Measurements from ENCODE around the gene RPS6KA2. TPM values are rescaled to one million over a fixed set of nuclear protein-coding genes. Genes with fewer than 3 reads are reported as not detected.

RPS6KA2 gene
- total RNA-seq, 3 donors from 2014 or later (not counting 1 experiment from before 2014, with no cell fraction given): 2.8 to 4.5 (median 2.9) TPM

DNA sequence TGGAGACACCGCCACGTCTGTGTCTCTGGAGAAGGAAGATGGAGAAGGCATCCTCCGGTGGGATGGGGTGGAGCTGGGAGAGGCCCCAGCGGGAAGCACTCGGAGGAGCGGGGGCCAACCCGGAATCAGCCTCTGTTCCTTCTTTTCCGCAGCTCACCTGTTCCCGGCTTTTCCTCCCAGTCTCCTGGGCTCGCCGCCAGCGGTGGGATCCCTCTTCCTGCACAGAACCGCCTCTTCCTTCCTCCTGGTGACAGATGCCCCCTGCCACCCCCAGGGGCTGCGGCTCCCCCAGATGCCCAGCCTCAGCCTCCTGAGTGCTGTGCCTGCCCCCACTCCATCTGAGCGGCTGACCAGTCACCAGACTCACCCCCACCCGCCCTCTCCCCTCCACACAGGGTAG, 63.9 kb downstream of the RPS6KA2 start:
- no peaks in the 10 kb centered on the region for H3K9me3 Mint-ChIP-seq

GRCh38 chr6:166562726-166563125, 64.3 kb downstream of the RPS6KA2 start:
- no peak overlapping the region for H3K27ac Mint-ChIP-seq
- H3K4me1 Mint-ChIP-seq: no peaks in the 10 kb centered on the region
- H3K4me3 ChIP-seq (ENCODE audit: low read length): no peak overlapping the region
- H3K27me3 Mint-ChIP-seq (ENCODE audit: low read depth in 2 of 2): peaks cover 11 to 17% of the 10 kb centered on the region in 2 donors
- H3K36me3 Mint-ChIP-seq: peaks cover 6% of the 10 kb centered on the region
- no peak for TF ChIP-seq CTCF (IDR thresholded peaks at IDR 0.05)
- H3K36me3 ChIP-seq (ENCODE audit: control insufficient read depth, insufficient read depth, low read length): no peaks in the 10 kb centered on the region
- H3K4me3 Mint-ChIP-seq: no peak overlapping the region
- WGBS (ENCODE audit: insufficient coverage): 93% methylated on average over 9 of the region's 9 CpGs
- no peak for ATAC-seq
- intact Hi-C loops (cut with micrococcal nuclease): no loop called here
- H3K9me3 Mint-ChIP-seq: no peaks in the 10 kb centered on the region
- no peaks in the 10 kb centered on the region for H3K4me1 ChIP-seq (ENCODE audit: control insufficient read depth, insufficient read depth, low read length)
- no peak for DNase-seq
- H3K9me3 ChIP-seq (ENCODE audit: control insufficient read depth, insufficient read depth, low read length): no peaks in the 10 kb centered on the region
- no peaks in the 10 kb centered on the region for H3K27me3 ChIP-seq (ENCODE audit: control insufficient read depth, insufficient read depth, low read length)
- H3K27ac ChIP-seq (ENCODE audit: low read length): no peak overlapping the region

More for the DNA sequence above, 63.9 kb downstream of the RPS6KA2 start:
- peaks cover 11 to 17% of the 10 kb centered on the region in 2 donors for H3K27me3 Mint-ChIP-seq (ENCODE audit: low read depth in 2 of 2)
- no peaks in the 10 kb centered on the region for H3K27me3 ChIP-seq (ENCODE audit: control insufficient read depth, insufficient read depth, low read length)
- H3K4me1 ChIP-seq (ENCODE audit: control insufficient read depth, insufficient read depth, low read length): no peaks in the 10 kb centered on the region
- no peak overlapping the region for H3K4me3 ChIP-seq (ENCODE audit: low read length)
- no peaks in the 10 kb centered on the region for H3K4me1 Mint-ChIP-seq
- no peaks in the 10 kb centered on the region for H3K9me3 ChIP-seq (ENCODE audit: control insufficient read depth, insufficient read depth, low read length)
- ATAC-seq (no peak), DNase-seq (no peak)
- H3K36me3 ChIP-seq (ENCODE audit: control insufficient read depth, insufficient read depth, low read length): no peaks in the 10 kb centered on the region
- no peak overlapping the region for H3K27ac ChIP-seq (ENCODE audit: low read length)
- peaks cover 6% of the 10 kb centered on the region for H3K36me3 Mint-ChIP-seq
- H3K4me3 Mint-ChIP-seq: no peak overlapping the region
- intact Hi-C loops (cut with micrococcal nuclease): no loop called here
- 50% methylated on average over 15 of the region's 16 CpGs for WGBS (ENCODE audit: insufficient coverage)
- no peak overlapping the region for H3K27ac Mint-ChIP-seq
- TF ChIP-seq CTCF (IDR thresholded peaks at IDR 0.05): no peak

GRCh38 chr6:166561771-166562359, 65.2 kb downstream of the RPS6KA2 start:
- DNase-seq (no peak), ATAC-seq (no peak)
- H3K36me3 ChIP-seq (ENCODE audit: control insufficient read depth, insufficient read depth, low read length): no peaks in the 10 kb centered on the region
- H3K27me3 ChIP-seq (ENCODE audit: control insufficient read depth, insufficient read depth, low read length): no peaks in the 10 kb centered on the region
- intact Hi-C loops (cut with micrococcal nuclease): no loop called here
- no peak overlapping the region for H3K27ac Mint-ChIP-seq
- H3K4me1 ChIP-seq (ENCODE audit: control insufficient read depth, insufficient read depth, low read length): peaks cover 2% of the 10 kb centered on the region
- no peak overlapping the region for H3K4me3 Mint-ChIP-seq
- peaks cover 16 to 24% of the 10 kb centered on the region in 2 donors for H3K27me3 Mint-ChIP-seq (ENCODE audit: low read depth in 2 of 2)
- H3K4me1 Mint-ChIP-seq: peaks cover 4% of the 10 kb centered on the region in 2 donors
- WGBS (ENCODE audit: insufficient coverage): 97% methylated on average over 8 of the region's 10 CpGs
- H3K36me3 Mint-ChIP-seq: peaks cover 6% of the 10 kb centered on the region
- no peak overlapping the region for H3K27ac ChIP-seq (ENCODE audit: low read length)
- no peak for TF ChIP-seq CTCF (IDR thresholded peaks at IDR 0.05)
- no peaks in the 10 kb centered on the region for H3K9me3 ChIP-seq (ENCODE audit: control insufficient read depth, insufficient read depth, low read length)
- H3K4me3 ChIP-seq (ENCODE audit: low read length): no peak overlapping the region
- no peaks in the 10 kb centered on the region for H3K9me3 Mint-ChIP-seq

GRCh38 chr6:166560222-166560621, 66.8 kb downstream of the RPS6KA2 start:
- H3K4me3 ChIP-seq (ENCODE audit: low read length): no peak overlapping the region
- Mint-ChIP-seq H3K4me1 (peaks cover 10 to 11% of the 10 kb centered on the region in 2 donors), H3K4me3 (no peak overlapping the region), H3K9me3 (no peaks in the 10 kb centered on the region), H3K27ac (no peak overlapping the region), H3K36me3 (peaks cover 6% of the 10 kb centered on the region), H3K27me3 (ENCODE audit: low read depth in 2 of 2) (peaks cover 29 to 34% of the 10 kb centered on the region in 2 donors)
- no peak for ATAC-seq
- whole genome bisulfite sequencing (ENCODE audit: insufficient coverage): 96% methylated on average over 3 of the region's 3 CpGs
- H3K9me3 ChIP-seq (ENCODE audit: control insufficient read depth, insufficient read depth, low read length): no peaks in the 10 kb centered on the region
- no peak overlapping the region for H3K27ac ChIP-seq (ENCODE audit: low read length)
- H3K4me1 ChIP-seq (ENCODE audit: control insufficient read depth, insufficient read depth, low read length): peaks cover 3% of the 10 kb centered on the region
- intact Hi-C loops (cut with micrococcal nuclease): no loop called here
- TF ChIP-seq CTCF (IDR thresholded peaks at IDR 0.05): no peak
- no peak for DNase-seq
- H3K27me3 ChIP-seq (ENCODE audit: control insufficient read depth, insufficient read depth, low read length): no peaks in the 10 kb centered on the region
- no peaks in the 10 kb centered on the region for H3K36me3 ChIP-seq (ENCODE audit: control insufficient read depth, insufficient read depth, low read length)

Measured in natural killer cell (primary cell).